Measurements from ENCODE around the gene AGAP2. TPM values are rescaled to one million over a fixed set of nuclear protein-coding genes. Genes with fewer than 3 reads are reported as not detected.
"Not testable (repeated sequence)": the region's sequence is repeated elsewhere in the genome, so short reads cannot be mapped to it uniquely, and the experiment has no call there.

The AGAP2 gene
- polyA plus RNA-seq, 1 donor (not counting 4 experiments of a cell fraction or from before 2014, with no cell fraction given) = 0.13 TPM

GRCh38 chr12:57775563-57776246, 37.2 kb upstream of the AGAP2 start:
- TF ChIP-seq, protein P1, sequence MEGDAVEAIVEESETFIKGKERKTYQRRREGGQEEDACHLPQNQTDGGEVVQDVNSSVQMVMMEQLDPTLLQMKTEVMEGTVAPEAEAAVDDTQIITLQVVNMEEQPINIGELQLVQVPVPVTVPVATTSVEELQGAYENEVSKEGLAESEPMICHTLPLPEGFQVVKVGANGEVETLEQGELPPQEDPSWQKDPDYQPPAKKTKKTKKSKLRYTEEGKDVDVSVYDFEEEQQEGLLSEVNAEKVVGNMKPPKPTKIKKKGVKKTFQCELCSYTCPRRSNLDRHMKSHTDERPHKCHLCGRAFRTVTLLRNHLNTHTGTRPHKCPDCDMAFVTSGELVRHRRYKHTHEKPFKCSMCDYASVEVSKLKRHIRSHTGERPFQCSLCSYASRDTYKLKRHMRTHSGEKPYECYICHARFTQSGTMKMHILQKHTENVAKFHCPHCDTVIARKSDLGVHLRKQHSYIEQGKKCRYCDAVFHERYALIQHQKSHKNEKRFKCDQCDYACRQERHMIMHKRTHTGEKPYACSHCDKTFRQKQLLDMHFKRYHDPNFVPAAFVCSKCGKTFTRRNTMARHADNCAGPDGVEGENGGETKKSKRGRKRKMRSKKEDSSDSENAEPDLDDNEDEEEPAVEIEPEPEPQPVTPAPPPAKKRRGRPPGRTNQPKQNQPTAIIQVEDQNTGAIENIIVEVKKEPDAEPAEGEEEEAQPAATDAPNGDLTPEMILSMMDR (optimal IDR thresholded peaks at IDR 0.05 in 1 of 3, IDR thresholded peaks at IDR 0.05 in 1 of 3, conservative IDR thresholded peaks at IDR 0.05 in 1 of 3; ENCODE audit: extremely low read depth in 1 of 3, insufficient read depth in 2 of 3, low read length in 3 of 3) = peak in 1 of 3 experiments; percentile 23
- no peak for TF ChIP-seq EZH2 (IDR thresholded peaks at IDR 0.05; ENCODE audit: low read length)
- H3K4me1 ChIP-seq (ENCODE audit: control insufficient read depth, extremely low read depth, insufficient read depth, low read length) = peaks cover 9% of the 10 kb centered on the region
- no peak overlapping the region for H3K4me3 ChIP-seq (ENCODE audit: control insufficient read depth in 2 of 3, extremely low read depth in 1 of 3, insufficient read depth in 2 of 3, low read depth in 1 of 3, low read length in 3 of 3)
- H4K20me1 ChIP-seq (ENCODE audit: control insufficient read depth, extremely low read depth, insufficient read depth, low read length) = no peaks in the 10 kb centered on the region
- no peak overlapping the region for H3K9ac ChIP-seq (ENCODE audit: control insufficient read depth, extremely low read depth, insufficient read depth, low read length)
- H3K27me3 ChIP-seq (ENCODE audit: control insufficient read depth, extremely low read depth, insufficient read depth, low read length) = no peaks in the 10 kb centered on the region
- DNase-seq (ENCODE audit: low read depth, low spot score) (no peak), FAIRE-seq (no peak)
- H3K79me2 ChIP-seq (ENCODE audit: control insufficient read depth, insufficient read depth, low read length) = peaks cover 11% of the 10 kb centered on the region
- no peaks in the 10 kb centered on the region for H3K9me1 ChIP-seq (ENCODE audit: control insufficient read depth, extremely low read depth, insufficient read depth, low read length)
- peaks cover 6 to 12% of the 10 kb centered on the region in 2 experiments for H3K36me3 ChIP-seq (ENCODE audit: control insufficient read depth in 2 of 2, extremely low read depth in 1 of 2, insufficient read depth in 2 of 2, low read length in 2 of 2)
- H2AFZ ChIP-seq (ENCODE audit: control insufficient read depth, low read length) = no peak overlapping the region
- H3K27ac ChIP-seq (ENCODE audit: control insufficient read depth, insufficient read depth, low read length) = no peak overlapping the region
- no peaks in the 10 kb centered on the region for H3K9me3 ChIP-seq (ENCODE audit: control insufficient read depth, low read depth, low read length)
- no peak overlapping the region for H3K4me2 ChIP-seq (ENCODE audit: control insufficient read depth, extremely low read depth, insufficient read depth, low read depth, low read length)
- dilution Hi-C loops (cut with MboI; ENCODE audit: extremely low pct_ligation_motif_present, low sequenced_read_pairs) = no loop called here

GRCh38 chr12:57775044-57775443, 36.5 kb upstream of the AGAP2 start:
- Histone ChIP-seq H3K4me1 (ENCODE audit: control insufficient read depth, extremely low read depth, insufficient read depth, low read length) (peaks cover 12% of the 10 kb centered on the region), H3K9me1 (ENCODE audit: control insufficient read depth, extremely low read depth, insufficient read depth, low read length) (no peaks in the 10 kb centered on the region), H3K4me2 (ENCODE audit: control insufficient read depth, extremely low read depth, insufficient read depth, low read depth, low read length) (no peak overlapping the region), H3K27ac (ENCODE audit: control insufficient read depth, insufficient read depth, low read length) (no peak overlapping the region), H3K36me3 (ENCODE audit: control insufficient read depth in 2 of 2, extremely low read depth in 1 of 2, insufficient read depth in 2 of 2, low read length in 2 of 2) (peaks cover 9 to 10% of the 10 kb centered on the region in 2 experiments), H3K27me3 (ENCODE audit: control insufficient read depth, extremely low read depth, insufficient read depth, low read length) (no peaks in the 10 kb centered on the region), H3K9ac (ENCODE audit: control insufficient read depth, extremely low read depth, insufficient read depth, low read length) (no peak overlapping the region), H3K79me2 (ENCODE audit: control insufficient read depth, insufficient read depth, low read length) (peaks cover 15% of the 10 kb centered on the region), H2AFZ (ENCODE audit: control insufficient read depth, low read length) (no peak overlapping the region), H3K9me3 (ENCODE audit: control insufficient read depth, low read depth, low read length) (no peaks in the 10 kb centered on the region), H4K20me1 (ENCODE audit: control insufficient read depth, extremely low read depth, insufficient read depth, low read length) (no peaks in the 10 kb centered on the region), H3K4me3 (ENCODE audit: control insufficient read depth in 2 of 3, extremely low read depth in 1 of 3, insufficient read depth in 2 of 3, low read depth in 1 of 3, low read length in 3 of 3) (no peak overlapping the region)
- dilution Hi-C loops (cut with MboI; ENCODE audit: extremely low pct_ligation_motif_present, low sequenced_read_pairs) = no loop called here
- FAIRE-seq = no peak
- TF ChIP-seq, protein P1 (optimal IDR thresholded peaks at IDR 0.05 in 1 of 3, IDR thresholded peaks at IDR 0.05 in 1 of 3, conservative IDR thresholded peaks at IDR 0.05 in 1 of 3; ENCODE audit: extremely low read depth in 1 of 3, insufficient read depth in 2 of 3, low read length in 3 of 3) = no peak
- TF ChIP-seq EZH2 (IDR thresholded peaks at IDR 0.05; ENCODE audit: low read length) = no peak
- DNase-seq (ENCODE audit: low read depth, low spot score) = no peak

- H3K27ac ChIP-seq (ENCODE audit: control insufficient read depth, insufficient read depth, low read length); H2AFZ ChIP-seq (ENCODE audit: control insufficient read depth, low read length); H3K9me3 ChIP-seq (ENCODE audit: control insufficient read depth, low read depth, low read length); H4K20me1 ChIP-seq (ENCODE audit: control insufficient read depth, extremely low read depth, insufficient read depth, low read length); H3K9me1 ChIP-seq (ENCODE audit: control insufficient read depth, extremely low read depth, insufficient read depth, low read length); H3K36me3 ChIP-seq (ENCODE audit: control insufficient read depth in 2 of 2, extremely low read depth in 1 of 2, insufficient read depth in 2 of 2, low read length in 2 of 2); DNase-seq (ENCODE audit: low read depth, low spot score); H3K4me2 ChIP-seq (ENCODE audit: control insufficient read depth, extremely low read depth, insufficient read depth, low read depth, low read length); H3K9ac ChIP-seq (ENCODE audit: control insufficient read depth, extremely low read depth, insufficient read depth, low read length); FAIRE-seq; dilution Hi-C loops (cut with MboI; ENCODE audit: extremely low pct_ligation_motif_present, low sequenced_read_pairs); H3K4me3 ChIP-seq (ENCODE audit: control insufficient read depth in 2 of 3, extremely low read depth in 1 of 3, insufficient read depth in 2 of 3, low read depth in 1 of 3, low read length in 3 of 3); H3K27me3 ChIP-seq (ENCODE audit: control insufficient read depth, extremely low read depth, insufficient read depth, low read length): not testable (repeated sequence)
- H3K79me2 ChIP-seq (ENCODE audit: control insufficient read depth, insufficient read depth, low read length) = peaks cover 19% of the 10 kb centered on the region
- peaks cover 12% of the 10 kb centered on the region for H3K4me1 ChIP-seq (ENCODE audit: control insufficient read depth, extremely low read depth, insufficient read depth, low read length)
Observed at GRCh38 chr12:57774634-57775033, 36.1 kb upstream of the AGAP2 start.
